K562 (cell line): ENCODE measurements around the gene ASRGL1. TPM values are rescaled to one million over a fixed set of nuclear protein-coding genes. Genes with fewer than 3 reads are reported as not detected.
"Not testable (repeated sequence)": the region's sequence is repeated elsewhere in the genome, so short reads cannot be mapped to it uniquely, and the experiment has no call there.

Experiments
- ATAC-seq: fragments of 200-7000 bp; cut with Tn5 transposase; 3 replicates; pipeline ENCODE4 v1.9.1; 2020; ENCODE audit warnings: moderate library complexity
- BruUV-seq: library from RNA; stranded (reverse); fragments of 400-500 nt; replicated peaks from 2 replicates; lab custom pipeline; 2021; lab: Mats Ljungman, UMichigan
- CTCF ChIA-PET: fragments of 300-600 bp; formaldehyde crosslinking; extraction: SDS; loops from one replicate; lab custom pipeline; 2021; ENCODE audit warnings: low intra/inter-chr PET ratio; lab: Yijun Ruan, JAX
- POLR2A ChIA-PET: fragments of 300-600, 350-650 bp; sonication (Branson Sonifier 250); formaldehyde crosslinking; extraction: SDS; loops from one replicate; lab custom pipeline; 2021; ENCODE audit warnings: antibody characterized with exemption, inconsistent platforms; lab: Yijun Ruan, JAX
- DNase-seq, 4 experiments: peaks; one replicate each; pipeline versions ENCODE4 v3.0.0 to v3.0.0-alpha.2; 2011 to 2018; ENCODE audit warnings: low spot score in 3 of 4, mixed read lengths in 3 of 4; ENCODE audit errors: extremely low read depth in 1 of 4
- FAIRE-seq: peaks from 2 replicates; lab custom pipeline; 2011; peaks lifted over from hg19 to GRCh38; lab: Jason Lieb, UNC
- H2AFZ ChIP-seq: 2 replicates; pipeline ENCODE4 v1.6.0; 2011; ENCODE audit warnings: low read depth, low read length, control low read depth, inconsistent platforms
- H3K27ac ChIP-seq: fragments of 200-600 bp; 3 replicates; pipeline ENCODE4 v1.8.0; 2011; ENCODE audit warnings: low read depth, mild to moderate bottlenecking, control low read depth, inconsistent platforms, low read length, moderate library complexity, mixed read lengths; ENCODE audit errors: extremely low read depth
- H3K27me3 ChIP-seq, 2 experiments: fragments of 300-600 bp in 1 of 2; 2 replicates in 1 of 2; 3 replicates in 1 of 2; pipeline versions ENCODE4 v1.6.0 to v1.8.0; 2011; ENCODE audit warnings: inconsistent platforms in 2 of 2, low read length in 2 of 2, mild to moderate bottlenecking in 1 of 2, mixed read lengths in 1 of 2, moderate library complexity in 1 of 2; ENCODE audit not compliant: control insufficient read depth in 2 of 2, insufficient read depth in 2 of 2
- H3K36me3 ChIP-seq: fragments of 300-600 bp; 3 replicates; pipeline ENCODE4 v1.8.0; 2011; ENCODE audit warnings: mild to moderate bottlenecking, low read length, inconsistent platforms; ENCODE audit not compliant: control insufficient read depth, insufficient read depth
- H3K4me1 ChIP-seq, 2 experiments: fragments of 200-600 bp in 1 of 2; replicated peaks in 1 of 2; 2 replicates in 1 of 2; 3 replicates in 1 of 2; pipeline versions ENCODE4 v1.5.1 to v1.8.0; 2011; ENCODE audit warnings: inconsistent platforms in 2 of 2, low read length in 2 of 2, mild to moderate bottlenecking in 1 of 2, mixed read lengths in 1 of 2, moderate library complexity in 1 of 2; ENCODE audit not compliant: control insufficient read depth in 2 of 2, insufficient read depth in 2 of 2
- H3K4me2 ChIP-seq: 2 replicates; pipeline ENCODE4 v1.6.1; 2011; ENCODE audit warnings: low read length, control low read depth, inconsistent platforms, mixed read lengths; ENCODE audit not compliant: insufficient read depth
- H3K4me3 ChIP-seq: fragments of 200-600 bp; sonication (generic), shearing (Covaris generic); 2 replicates; pipeline ENCODE4 v1.5.1; 2016; ENCODE audit warnings: control low read depth, inconsistent platforms
- H3K79me2 ChIP-seq: fragments of 200-600 bp; 3 replicates; pipeline ENCODE4 v1.8.0; 2011; ENCODE audit warnings: low read length, inconsistent platforms; ENCODE audit not compliant: control insufficient read depth, insufficient read depth
- H3K9ac ChIP-seq, 2 experiments: 2 replicates each; pipeline versions ENCODE4 v1.6.0 to v1.6.1; 2011; ENCODE audit warnings: low read depth in 2 of 2, low read length in 2 of 2, control low read depth in 1 of 2, inconsistent platforms in 1 of 2, mild to moderate bottlenecking in 1 of 2, mixed read lengths in 1 of 2; ENCODE audit not compliant: insufficient read depth in 1 of 2
- H3K9me1 ChIP-seq: one replicate; pipeline ENCODE4 v1.6.0; 2011; ENCODE audit warnings: inconsistent platforms, mild to moderate bottlenecking, low read length, moderate library complexity; ENCODE audit not compliant: control insufficient read depth, insufficient read depth
- H3K9me3 ChIP-seq: replicated peaks from 2 replicates; pipeline ENCODE4 v1.5.1; 2011; ENCODE audit warnings: low read depth, low read length, inconsistent platforms; ENCODE audit not compliant: control insufficient read depth, insufficient read depth
- H4K20me1 ChIP-seq: replicated peaks from 2 replicates; pipeline ENCODE4 v1.6.1; 2011; ENCODE audit warnings: low read length, inconsistent platforms, mixed read lengths; ENCODE audit not compliant: control insufficient read depth, insufficient read depth
- HNRNPLL ChIP-seq: fragments of 200-400 bp; formaldehyde crosslinking; IDR thresholded peaks from 2 replicates; pipeline ENCODE4 v1.6.1; 2017; ENCODE audit warnings: low read length, low read depth, mild to moderate bottlenecking; ENCODE audit not compliant: poor library complexity, severe bottlenecking
- RAD21 ChIP-seq, 2 experiments: fragments of 250-450 bp in 1 of 2; fragments of 450-650 bp in 1 of 2; sonication (Bioruptor Pico) in 1 of 2; formaldehyde crosslinking in 1 of 2; IDR thresholded peaks in 1 of 2; conservative IDR thresholded peaks in 1 of 2; 2 replicates each; pipeline versions ENCODE4 v1.4.0 to v1.8.0; 2020 to 2022; ENCODE audit warnings: mild to moderate bottlenecking in 2 of 2, moderate library complexity in 1 of 2
- SIN3A ChIP-seq, 2 experiments: fragments of 150-350 bp in 1 of 2; IDR thresholded peaks; 2 replicates each; pipeline ENCODE4 v1.6.1; 2011 to 2016; ENCODE audit warnings: borderline replicate concordance in 2 of 2, low read depth in 2 of 2, low read length in 2 of 2, mild to moderate bottlenecking in 2 of 2, moderate library complexity in 2 of 2; ENCODE audit not compliant: control insufficient read depth in 1 of 2
- SMC3 ChIP-seq: conservative IDR thresholded peaks from 2 replicates; pipeline ENCODE4 v1.6.1; 2011; ENCODE audit warnings: low read depth, low read length, improper control_type of control experiment; ENCODE audit not compliant: insufficient read depth
- SP1 ChIP-seq: sonication (generic); formaldehyde crosslinking; IDR thresholded peaks from 2 replicates; pipeline ENCODE4 v1.8.1; 2022; ENCODE audit warnings: mild to moderate bottlenecking, missing genetic modification reagents
- WGBS: fragments of 100-300 bp; shearing (Covaris generic); methylation state at CpG from one replicate; pipeline ENCODE4 v1.1.6; 2016; ENCODE audit warnings: low coverage, mixed read lengths; ENCODE audit not compliant: insufficient coverage; ENCODE audit errors: missing lambda C conversion rate; 5-methylcytosine and 5-hydroxymethylcytosine counted together
- in situ Hi-C: fragments of 300-500 bp; cut with MboI; formaldehyde crosslinking; loops from 4 replicates; pipeline ENCODE4 v1.15.0; 2018; ENCODE audit warnings: inconsistent platforms, mixed read lengths
- intact Hi-C: fragments of 100-400 bp; cut with micrococcal nuclease; formaldehyde crosslinking; loops from 2 replicates; pipeline ENCODE4 v1.14.2; 2022
- polyA plus RNA-seq, 8 experiments: library from polyadenylated mRNA; depleted of rRNA in 4 of 8; stranded (reverse) in 5 of 8; unstranded in 3 of 8; fragments of >200 nt; fragmentation: Nextera tagmentation in 2 of 8; fragmentation: Illumina TruSeq in 1 of 8; extraction: Ambion mirVana in 2 of 8; extraction: Trizol in 1 of 8; gene quantifications; 2 replicates each; pipeline versions ENCODE4 v1.2.1 to v1.2.3, GENCODE V29; 2011 to 2014; ENCODE audit warnings: inconsistent platforms in 1 of 8, missing spikeins in 1 of 8
- total RNA-seq, 7 experiments: library from RNA; depleted of rRNA in 6 of 7; stranded (reverse); fragments of >200 nt in 6 of 7; fragmentation: Illumina TruSeq in 2 of 7; extraction: Trizol in 2 of 7; gene quantifications; 2 replicates each; pipeline versions ENCODE4 v1.2.1 to v1.2.3, GENCODE V29; 2011 to 2021; ENCODE audit warnings: low replicate concordance in 1 of 7
- TF ChIP-seq, protein P1 (sequence below): fragments of 450-650 bp; IDR thresholded peaks from 2 replicates; pipeline ENCODE4 v1.6.1; 2017; ENCODE audit warnings: mild to moderate bottlenecking, moderate library complexity
- TF ChIP-seq, protein P2 (sequence below), 3 experiments: IDR thresholded peaks in 2 of 3; conservative IDR thresholded peaks in 1 of 3; 2 replicates each; pipeline ENCODE4 v1.5.1; 2011 to 2012; ENCODE audit warnings: low read length in 3 of 3, mild to moderate bottlenecking in 3 of 3, control low read depth in 2 of 3, improper control_type of control experiment in 1 of 3, inconsistent platforms in 1 of 3, low read depth in 1 of 3, mixed read lengths in 1 of 3, moderate library complexity in 1 of 3; ENCODE audit not compliant: insufficient read depth in 2 of 3

The ASRGL1 gene
- total and polyA plus RNA-seq, 9 of the 15 experiments (the other 6 are each of a cell fraction or from before 2014, with no cell fraction given) = 3.1 to 23.0 (median 11.2) TPM

DNA sequence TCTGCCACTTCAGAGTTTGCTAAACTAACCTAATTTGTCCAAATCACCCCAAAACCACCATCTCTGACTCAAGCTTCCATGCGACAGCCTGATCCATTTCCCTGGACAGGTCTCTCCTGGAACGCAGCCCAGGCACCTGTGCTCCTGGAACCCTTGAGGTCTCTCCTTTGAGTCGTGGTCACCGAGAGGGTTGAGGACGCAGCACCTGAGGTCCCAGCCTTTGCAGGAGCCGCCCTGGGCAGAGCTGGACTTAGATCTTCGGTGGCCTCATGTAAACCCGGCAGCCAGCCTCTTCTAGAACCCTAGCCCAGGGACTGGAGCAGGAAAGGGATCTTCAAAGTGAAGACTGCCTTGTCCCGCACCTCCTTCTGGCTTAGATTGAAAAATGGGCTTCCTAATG lies 37.6 kb downstream of the ASRGL1 start (continued):
- TF ChIP-seq, protein P1, sequence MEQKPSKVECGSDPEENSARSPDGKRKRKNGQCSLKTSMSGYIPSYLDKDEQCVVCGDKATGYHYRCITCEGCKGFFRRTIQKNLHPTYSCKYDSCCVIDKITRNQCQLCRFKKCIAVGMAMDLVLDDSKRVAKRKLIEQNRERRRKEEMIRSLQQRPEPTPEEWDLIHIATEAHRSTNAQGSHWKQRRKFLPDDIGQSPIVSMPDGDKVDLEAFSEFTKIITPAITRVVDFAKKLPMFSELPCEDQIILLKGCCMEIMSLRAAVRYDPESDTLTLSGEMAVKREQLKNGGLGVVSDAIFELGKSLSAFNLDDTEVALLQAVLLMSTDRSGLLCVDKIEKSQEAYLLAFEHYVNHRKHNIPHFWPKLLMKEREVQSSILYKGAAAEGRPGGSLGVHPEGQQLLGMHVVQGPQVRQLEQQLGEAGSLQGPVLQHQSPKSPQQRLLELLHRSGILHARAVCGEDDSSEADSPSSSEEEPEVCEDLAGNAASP = no peak
- TF ChIP-seq SIN3A (IDR thresholded peaks at IDR 0.05; ENCODE audit: borderline replicate concordance in 2 of 2, control insufficient read depth in 1 of 2, low read depth in 2 of 2, low read length in 2 of 2) (no peak), SP1 (no peak)

DNA sequence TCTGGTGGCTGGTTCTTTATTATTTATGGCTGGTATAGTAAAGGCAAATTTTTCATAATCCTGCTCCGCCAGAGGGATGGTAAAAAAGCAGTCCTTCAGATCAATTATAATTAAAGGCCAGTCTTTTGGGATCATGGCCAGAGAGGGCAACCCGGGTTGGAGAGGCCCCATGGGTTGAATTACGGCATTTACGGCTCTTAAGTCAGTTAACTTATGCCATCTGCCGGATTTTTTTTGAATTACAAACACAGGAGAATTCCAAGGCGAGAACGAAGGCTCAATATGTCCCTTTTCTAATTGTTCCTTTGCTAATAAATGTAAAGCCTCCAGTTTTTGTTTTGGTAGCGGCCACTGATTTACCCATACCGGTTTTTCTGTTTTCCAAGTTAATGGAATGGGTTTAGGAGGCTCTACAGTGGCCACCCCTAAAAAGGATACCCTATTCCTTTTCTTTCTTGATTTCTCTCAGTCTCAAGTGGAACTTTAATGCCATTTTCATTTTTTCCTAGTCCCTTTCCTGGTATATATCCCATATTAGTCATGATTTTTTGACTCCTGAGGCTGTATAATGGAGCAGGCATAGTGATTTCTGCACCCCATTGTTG lies 41.3 kb downstream of the ASRGL1 start:
- WGBS = 0% methylated on average over 9 of the region's 9 CpGs
- H3K36me3 ChIP-seq, BruUV-seq, H3K9ac ChIP-seq, H3K4me2 ChIP-seq, H2AFZ ChIP-seq, H4K20me1 ChIP-seq, H3K79me2 ChIP-seq, POLR2A ChIA-PET, H3K9me3 ChIP-seq, H3K4me1 ChIP-seq, H3K9me1 ChIP-seq, H3K27me3 ChIP-seq, H3K27ac ChIP-seq, ATAC-seq, H3K4me3 ChIP-seq: not testable (repeated sequence)
- in situ Hi-C loops (loop anchor here (25.0 kb wide), 2 partner anchors 484 to 634 kb away; partner anchors contain the start of gene SLC22A8), intact Hi-C loops (loop anchor here (1.0 to 10.0 kb wide), 5 partner anchors 38 to 181 kb away; no protein-coding TSS in a partner anchor)
- FAIRE-seq = peak; percentile 6
- DNase-seq = peak in 1 of 4 experiments; percentile 73
- TF ChIP-seq SMC3 (peak; percentile 34; the same call in 1 of the 2 replicates), RAD21 (CRISPR knock-in tag; conservative IDR thresholded peaks at IDR 0.05 in 1 of 2, IDR thresholded peaks at IDR 0.05 in 1 of 2) (peak; percentile 34 to 56), HNRNPLL (peak; percentile 80)
- TF ChIP-seq, protein P2, sequence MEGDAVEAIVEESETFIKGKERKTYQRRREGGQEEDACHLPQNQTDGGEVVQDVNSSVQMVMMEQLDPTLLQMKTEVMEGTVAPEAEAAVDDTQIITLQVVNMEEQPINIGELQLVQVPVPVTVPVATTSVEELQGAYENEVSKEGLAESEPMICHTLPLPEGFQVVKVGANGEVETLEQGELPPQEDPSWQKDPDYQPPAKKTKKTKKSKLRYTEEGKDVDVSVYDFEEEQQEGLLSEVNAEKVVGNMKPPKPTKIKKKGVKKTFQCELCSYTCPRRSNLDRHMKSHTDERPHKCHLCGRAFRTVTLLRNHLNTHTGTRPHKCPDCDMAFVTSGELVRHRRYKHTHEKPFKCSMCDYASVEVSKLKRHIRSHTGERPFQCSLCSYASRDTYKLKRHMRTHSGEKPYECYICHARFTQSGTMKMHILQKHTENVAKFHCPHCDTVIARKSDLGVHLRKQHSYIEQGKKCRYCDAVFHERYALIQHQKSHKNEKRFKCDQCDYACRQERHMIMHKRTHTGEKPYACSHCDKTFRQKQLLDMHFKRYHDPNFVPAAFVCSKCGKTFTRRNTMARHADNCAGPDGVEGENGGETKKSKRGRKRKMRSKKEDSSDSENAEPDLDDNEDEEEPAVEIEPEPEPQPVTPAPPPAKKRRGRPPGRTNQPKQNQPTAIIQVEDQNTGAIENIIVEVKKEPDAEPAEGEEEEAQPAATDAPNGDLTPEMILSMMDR (IDR thresholded peaks at IDR 0.05 in 2 of 3, conservative IDR thresholded peaks at IDR 0.05 in 1 of 3; ENCODE audit: insufficient read depth in 2 of 3, low read depth in 1 of 3, low read length in 3 of 3) = peak; percentile 22 to 66 (median 55); a peak in 4 of 6 replicates
- CTCF ChIA-PET = interaction anchor here (0.6 to 3.2 kb wide), 5 partner anchors 39 to 581 kb away, joined by 3 to 17 read pairs (median 6); no protein-coding TSS in a partner anchor

GRCh38 chr11:62379586-62379985 lies 42.3 kb downstream of the ASRGL1 start:
- H3K9me3 ChIP-seq, BruUV-seq, H2AFZ ChIP-seq, H3K27ac ChIP-seq, H3K79me2 ChIP-seq, DNase-seq, H3K4me2 ChIP-seq, H4K20me1 ChIP-seq, POLR2A ChIA-PET, H3K9me1 ChIP-seq, H3K9ac ChIP-seq, FAIRE-seq, H3K4me3 ChIP-seq, H3K4me1 ChIP-seq, ATAC-seq, H3K36me3 ChIP-seq, H3K27me3 ChIP-seq: not testable (repeated sequence)
- CTCF ChIA-PET = interaction anchor here (1.1 to 3.2 kb wide), 3 partner anchors 40 to 582 kb away, joined by 4 to 10 read pairs (median 7); no protein-coding TSS in a partner anchor
- intact Hi-C loops (loop anchor here (5.0 to 10.0 kb wide), 3 partner anchors 55 to 182 kb away; no protein-coding TSS in a partner anchor), in situ Hi-C loops (loop anchor here (25.0 kb wide), 2 partner anchors 483 to 633 kb away; partner anchors contain the start of gene SLC22A8)
- 8% methylated on average over 2 of the region's 2 CpGs for WGBS
